Globus pallidus (tissue), 1 donor: ENCODE results near the gene ATP9A.
"Not testable (repeated sequence)": the region's sequence is repeated elsewhere in the genome, so short reads cannot be mapped to it uniquely, and the experiment has no call there.

Source experiments
- DNase-seq: peaks from one replicate; pipeline ENCODE4 v3.0.0-alpha.2; 2015; ENCODE audit warnings: low spot score

The ATP9A gene

GRCh38 chr20:51753220-51753619, 15.0 kb downstream of the ATP9A start:
- DNase-seq, result not testable (repeated sequence)

GRCh38 chr20:51752343-51752951, 15.7 kb downstream of the ATP9A start:
- DNase-seq, result no peak

- DNase-seq, result no peak
These were observed 17.3 kb downstream of the ATP9A start for GRCh38 chr20:51750770-51751388.

GRCh38 chr20:51750037-51750769, 18.0 kb downstream of the ATP9A start:
- DNase-seq, result peak; percentile 78

GRCh38 chr20:51749674-51750036, 18.5 kb downstream of the ATP9A start:
- no peak for DNase-seq

- no peak for DNase-seq
These were observed 20.8 kb downstream of the ATP9A start for GRCh38 chr20:51747182-51747911.

- DNase-seq, result no peak
These were observed 22.4 kb downstream of the ATP9A start for GRCh38 chr20:51745804-51746203.

GRCh38 chr20:51740838-51741237, 27.4 kb downstream of the ATP9A start:
- no peak for DNase-seq

GRCh38 chr20:51740308-51740707, 27.9 kb downstream of the ATP9A start:
- not testable (repeated sequence) for DNase-seq

GRCh38 chr20:51739722-51740249, 28.4 kb downstream of the ATP9A start:
- no peak for DNase-seq

- DNase-seq, result no peak
These were observed 29.2 kb downstream of the ATP9A start for GRCh38 chr20:51738877-51739447.

- DNase-seq, result not testable (repeated sequence)
These were observed 29.9 kb downstream of the ATP9A start for GRCh38 chr20:51738261-51738660.

- DNase-seq, result no peak
These were observed 31.2 kb downstream of the ATP9A start for GRCh38 chr20:51736947-51737346.

GRCh38 chr20:51735728-51736600, 32.2 kb downstream of the ATP9A start:
- DNase-seq, result no peak

- no peak for DNase-seq
These were observed 33.1 kb downstream of the ATP9A start for GRCh38 chr20:51734876-51735720.

GRCh38 chr20:51733070-51733469, 35.1 kb downstream of the ATP9A start:
- no peak for DNase-seq

- peak; percentile 45 for DNase-seq
These were observed 35.9 kb downstream of the ATP9A start for GRCh38 chr20:51732096-51732791.

GRCh38 chr20:51731731-51732095, 36.5 kb downstream of the ATP9A start:
- no peak for DNase-seq

GRCh38 chr20:51729771-51730170, 38.4 kb downstream of the ATP9A start:
- no peak for DNase-seq

GRCh38 chr20:51728737-51729136, 39.5 kb downstream of the ATP9A start:
- no peak for DNase-seq
